ENCODE measurements around the gene VMAC. TPM values are rescaled to one million over a fixed set of nuclear protein-coding genes. Genes with fewer than 3 reads are reported as not detected.
A peak's percentile ranks its signal among the peaks of the same experiment; 100 is the strongest.

VMAC gene
- total RNA-seq, 1 donor from 2014 or later: 8.1 TPM

DNA sequence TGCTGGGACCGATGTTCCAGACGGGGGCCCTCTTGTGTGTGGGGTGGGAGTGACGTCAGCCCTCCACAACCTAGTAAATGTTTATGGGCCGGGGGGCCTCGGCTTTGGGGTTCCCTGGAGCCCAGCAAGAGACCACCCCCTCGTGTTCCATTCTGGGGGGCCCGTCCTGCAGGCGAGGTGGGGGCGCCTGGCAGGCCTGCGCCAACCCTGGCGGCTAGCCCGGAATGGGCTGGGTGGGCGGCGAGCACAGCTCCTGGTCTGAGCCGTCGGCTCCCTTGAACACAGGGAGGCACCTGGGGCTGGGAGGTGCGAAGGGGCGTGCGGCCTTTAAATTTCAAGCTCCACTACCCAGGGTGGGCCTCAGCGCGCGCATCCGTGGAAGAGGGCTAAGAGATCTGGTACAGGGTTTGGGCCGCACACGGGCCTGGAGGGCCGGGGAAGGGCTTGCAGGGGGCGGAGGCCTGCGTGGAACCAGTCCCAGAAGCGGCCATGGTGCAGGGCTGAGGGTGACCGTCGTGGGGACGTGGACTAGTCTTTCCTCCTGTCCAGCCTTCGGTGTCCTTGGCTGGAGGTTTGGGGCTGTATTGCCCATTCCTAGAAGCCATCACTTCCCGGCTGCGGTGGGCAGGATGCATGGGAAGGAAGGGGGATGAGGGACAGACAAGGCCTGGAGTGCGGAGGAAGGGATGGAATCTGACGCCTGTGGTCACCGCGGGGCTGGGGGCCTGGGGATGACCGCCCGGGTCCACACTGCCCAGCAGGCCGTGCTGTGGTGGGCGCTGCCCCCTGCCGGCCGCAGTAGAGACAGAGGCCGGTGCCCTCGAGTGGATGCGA is 12.5 kb upstream of the VMAC start:
- ATAC-seq: peak; percentile 65 to 73
- H3K27ac ChIP-seq: no peak overlapping the region
- H3K27me3 ChIP-seq (ENCODE audit: low read depth): peaks cover 14% of the 10 kb centered on the region
- peak; percentile 61 for DNase-seq
- H3K36me3 ChIP-seq: peaks cover 24% of the 10 kb centered on the region
- H3K4me1 ChIP-seq: no peaks in the 10 kb centered on the region
- TF ChIP-seq, protein P1, sequence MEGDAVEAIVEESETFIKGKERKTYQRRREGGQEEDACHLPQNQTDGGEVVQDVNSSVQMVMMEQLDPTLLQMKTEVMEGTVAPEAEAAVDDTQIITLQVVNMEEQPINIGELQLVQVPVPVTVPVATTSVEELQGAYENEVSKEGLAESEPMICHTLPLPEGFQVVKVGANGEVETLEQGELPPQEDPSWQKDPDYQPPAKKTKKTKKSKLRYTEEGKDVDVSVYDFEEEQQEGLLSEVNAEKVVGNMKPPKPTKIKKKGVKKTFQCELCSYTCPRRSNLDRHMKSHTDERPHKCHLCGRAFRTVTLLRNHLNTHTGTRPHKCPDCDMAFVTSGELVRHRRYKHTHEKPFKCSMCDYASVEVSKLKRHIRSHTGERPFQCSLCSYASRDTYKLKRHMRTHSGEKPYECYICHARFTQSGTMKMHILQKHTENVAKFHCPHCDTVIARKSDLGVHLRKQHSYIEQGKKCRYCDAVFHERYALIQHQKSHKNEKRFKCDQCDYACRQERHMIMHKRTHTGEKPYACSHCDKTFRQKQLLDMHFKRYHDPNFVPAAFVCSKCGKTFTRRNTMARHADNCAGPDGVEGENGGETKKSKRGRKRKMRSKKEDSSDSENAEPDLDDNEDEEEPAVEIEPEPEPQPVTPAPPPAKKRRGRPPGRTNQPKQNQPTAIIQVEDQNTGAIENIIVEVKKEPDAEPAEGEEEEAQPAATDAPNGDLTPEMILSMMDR (IDR thresholded peaks at IDR 0.05): peak; percentile 61
- intact Hi-C loops (cut with DNase I): no loop called here
- no peak overlapping the region for H3K4me3 ChIP-seq
- no peaks in the 10 kb centered on the region for H3K9me3 ChIP-seq

DNA sequence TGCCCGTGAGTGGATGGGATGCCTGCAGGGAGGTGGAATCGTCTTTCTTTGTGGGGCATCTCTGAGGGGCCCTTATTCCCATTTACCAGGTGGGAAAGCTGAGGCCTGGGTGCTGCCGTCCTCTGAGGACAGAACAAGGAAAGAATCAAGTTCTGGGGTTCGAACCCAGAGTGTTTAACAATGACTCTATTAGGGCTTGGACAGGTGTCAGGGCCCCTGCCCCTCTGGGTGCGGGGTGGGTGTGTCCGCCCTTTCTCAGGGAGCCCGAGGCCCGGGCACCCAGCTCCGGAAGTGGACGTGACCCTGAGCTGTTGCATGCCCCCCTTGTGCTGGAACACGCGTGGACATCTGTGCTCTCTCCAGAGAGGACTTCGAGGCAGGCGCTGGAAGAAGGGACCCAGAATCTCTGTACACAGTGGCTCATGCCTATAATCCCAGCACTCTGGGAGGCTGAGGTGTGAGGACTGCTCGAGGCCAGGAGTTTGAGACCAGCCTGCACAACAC is 11.8 kb upstream of the VMAC start:
- Histone ChIP-seq H3K4me3 (no peak overlapping the region), H3K27ac (no peak overlapping the region), H3K4me1 (no peaks in the 10 kb centered on the region), H3K27me3 (ENCODE audit: low read depth) (peaks cover 14% of the 10 kb centered on the region), H3K9me3 (no peaks in the 10 kb centered on the region), H3K36me3 (peaks cover 24% of the 10 kb centered on the region)
- intact Hi-C loops (cut with DNase I): no loop called here
- DNase-seq (no peak), ATAC-seq (no peak)
- TF ChIP-seq, protein P1 (IDR thresholded peaks at IDR 0.05): no peak

DNA sequence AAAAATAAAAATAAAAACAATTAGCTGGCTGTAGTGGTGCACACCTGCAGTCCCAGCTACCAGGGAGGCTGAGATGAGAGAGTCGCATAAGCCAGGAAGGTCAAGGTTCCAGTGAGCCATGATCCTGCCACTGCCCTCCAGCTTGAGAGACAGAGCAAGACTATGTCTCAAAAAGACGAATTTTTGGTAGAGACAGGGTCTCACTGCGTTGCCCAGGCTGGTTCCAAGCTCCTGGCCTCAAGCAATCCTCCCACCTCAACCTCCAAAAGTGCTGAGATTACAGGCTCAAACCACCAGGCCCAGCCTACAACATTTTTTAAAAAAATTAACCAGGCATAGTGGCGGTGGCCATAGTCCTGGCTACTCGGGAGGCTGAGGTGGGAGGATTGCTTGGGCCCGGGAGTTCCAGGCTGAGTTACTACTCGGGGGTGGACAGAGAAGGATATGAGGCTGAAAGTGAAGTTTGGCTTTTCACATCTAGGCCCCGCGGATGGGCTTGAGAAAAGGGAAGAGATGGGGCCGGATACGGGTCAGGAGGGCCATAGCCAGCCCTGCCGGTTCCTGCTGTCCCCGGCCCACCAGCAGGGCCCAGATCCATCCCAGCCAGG is 11.3 kb upstream of the VMAC start:
- H3K27ac ChIP-seq: no peak overlapping the region
- intact Hi-C loops (cut with DNase I): no loop called here
- no peak for DNase-seq

DNA sequence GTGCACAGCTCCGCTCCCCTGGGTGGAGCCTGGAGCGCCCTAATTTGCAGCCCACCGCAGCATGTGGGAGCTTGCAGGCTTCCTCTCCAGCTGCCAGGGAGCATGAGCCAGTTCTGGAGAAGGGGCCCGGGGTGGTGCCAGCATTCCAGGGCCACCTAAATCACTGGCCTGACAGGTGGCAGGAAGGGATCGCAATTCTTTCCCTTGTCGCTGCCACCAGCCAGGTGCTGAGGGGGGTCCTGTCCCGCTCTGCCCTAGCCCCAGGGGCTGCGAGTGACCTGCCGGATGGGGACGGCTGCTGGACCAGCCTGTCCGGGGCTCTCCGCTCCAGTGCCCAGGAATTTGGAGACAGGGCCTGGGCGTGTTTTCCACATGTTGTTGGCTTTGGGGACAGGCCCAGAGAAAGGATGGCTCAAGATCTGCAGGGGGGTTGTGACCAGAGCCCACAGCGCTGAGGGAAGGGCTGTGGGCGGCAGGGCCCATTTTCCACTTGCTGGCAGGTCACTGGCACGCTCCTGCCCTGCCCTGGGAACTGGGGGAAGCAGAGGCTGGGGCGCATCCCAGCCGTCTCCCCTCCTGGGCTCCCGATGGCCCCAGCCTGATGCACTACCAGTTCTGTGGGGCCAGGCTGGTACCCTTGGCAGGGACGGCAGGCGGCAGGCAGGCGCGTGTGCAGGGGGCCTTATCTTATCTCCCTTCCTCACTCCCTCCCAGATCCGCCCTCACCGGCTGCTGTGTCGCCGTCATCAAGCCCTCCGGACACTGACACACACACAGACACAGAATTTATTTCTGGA is 10.6 kb upstream of the VMAC start:
- TF ChIP-seq, protein P1 (IDR thresholded peaks at IDR 0.05): no peak
- ATAC-seq: no peak
- Histone ChIP-seq H3K4me1 (no peaks in the 10 kb centered on the region), H3K36me3 (peaks cover 24% of the 10 kb centered on the region), H3K9me3 (no peaks in the 10 kb centered on the region), H3K4me3 (no peak overlapping the region), H3K27ac (no peak overlapping the region), H3K27me3 (ENCODE audit: low read depth) (peaks cover 14% of the 10 kb centered on the region)
- no peak for DNase-seq
- intact Hi-C loops (cut with DNase I): no loop called here

More for the DNA sequence above, 11.3 kb upstream of the VMAC start:
- no peaks in the 10 kb centered on the region for H3K4me1 ChIP-seq
- H3K4me3 ChIP-seq: no peak overlapping the region
- TF ChIP-seq, protein P1 (IDR thresholded peaks at IDR 0.05): no peak
- no peak for ATAC-seq
- no peaks in the 10 kb centered on the region for H3K9me3 ChIP-seq
- H3K27me3 ChIP-seq (ENCODE audit: low read depth): peaks cover 14% of the 10 kb centered on the region
- H3K36me3 ChIP-seq: peaks cover 24% of the 10 kb centered on the region

DNA sequence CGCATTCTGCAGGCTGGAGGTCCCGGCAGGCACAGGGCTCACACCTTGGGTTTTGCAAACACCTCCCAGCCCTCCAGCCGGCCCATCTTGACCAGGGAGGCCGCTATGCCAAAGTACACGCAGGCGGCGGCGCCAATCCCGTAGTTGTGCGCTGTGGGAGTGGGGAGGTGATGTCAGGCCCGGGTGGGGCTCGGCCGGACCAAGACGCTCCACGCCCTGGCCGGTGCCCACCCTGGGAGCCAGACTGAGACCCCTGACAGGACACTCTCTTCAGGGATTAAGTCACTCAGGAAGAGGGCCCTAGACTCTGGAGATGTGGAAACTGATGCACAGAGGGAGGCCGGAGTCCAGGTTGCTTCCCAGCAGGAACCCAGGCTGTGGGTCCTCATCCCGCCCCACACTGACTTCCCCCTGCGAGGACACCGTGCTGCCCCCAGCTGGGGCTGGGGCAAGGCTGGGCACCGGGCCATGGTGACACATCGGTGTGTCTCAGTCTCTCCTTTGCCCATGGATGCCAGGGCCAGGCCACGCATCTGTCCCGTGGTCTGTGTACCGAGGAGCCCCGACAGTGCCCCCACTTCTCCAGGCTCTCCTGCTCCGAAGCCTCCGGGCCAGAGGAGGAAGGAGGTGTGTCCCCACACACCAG is 9.8 kb upstream of the VMAC start:
- TF ChIP-seq, protein P1 (IDR thresholded peaks at IDR 0.05): no peak
- H3K36me3 ChIP-seq: peaks cover 26% of the 10 kb centered on the region
- DNase-seq (no peak), ATAC-seq (no peak)
- H3K4me1 ChIP-seq: no peaks in the 10 kb centered on the region
- H3K27ac ChIP-seq: no peak overlapping the region
- H3K27me3 ChIP-seq (ENCODE audit: low read depth): peaks cover 14% of the 10 kb centered on the region
- no peak overlapping the region for H3K4me3 ChIP-seq
- H3K9me3 ChIP-seq: no peaks in the 10 kb centered on the region
- intact Hi-C loops (cut with DNase I): no loop called here
